HepG2 (cell line): ENCODE data around the gene PRKN. TPM values are rescaled to one million over a fixed set of nuclear protein-coding genes. Genes with fewer than 3 reads are reported as not detected.

Experiments used
- ATAC-seq: fragments of 200-7000 bp; cut with Tn5 transposase; 3 replicates; pipeline ENCODE4 v1.9.1; 2020; ENCODE audit warnings: mild to moderate bottlenecking, moderate library complexity
- BruUV-seq: library from RNA; stranded (reverse); fragments of 400-500 nt; replicated peaks from 2 replicates; lab custom pipeline; 2021; lab: Mats Ljungman, UMichigan
- CTCF ChIA-PET: fragments of 300-600 bp; formaldehyde crosslinking; extraction: SDS; loops from one replicate; lab custom pipeline; 2021; ENCODE audit warnings: low total read pairs, inconsistent platforms, low intra/inter-chr PET ratio; lab: Yijun Ruan, JAX
- POLR2A ChIA-PET: fragments of 350-600 bp; sonication (Branson Sonifier 250); formaldehyde crosslinking; loops from one replicate; lab custom pipeline; 2020; ENCODE audit warnings: antibody characterized with exemption, inconsistent platforms; lab: Yijun Ruan, JAX
- DNase-seq: peaks from one replicate; pipeline ENCODE4 v3.0.0-alpha.2; 2015; ENCODE audit warnings: low spot score
- FAIRE-seq: peaks from 3 replicates; lab custom pipeline; 2011; peaks lifted over from hg19 to GRCh38; lab: Jason Lieb, UNC
- H2AFZ ChIP-seq: one replicate; pipeline ENCODE4 v1.6.1; 2011; ENCODE audit warnings: low read length, inconsistent platforms
- H3K27ac ChIP-seq: fragments of 300-600 bp; 3 replicates; pipeline ENCODE4 v1.8.0; 2011; ENCODE audit warnings: mixed run types, mild to moderate bottlenecking, mixed read lengths, low read length, inconsistent platforms; ENCODE audit not compliant: insufficient read depth; ENCODE audit errors: extremely low read length
- H3K27me3 ChIP-seq, 2 experiments: fragments of 200-600 bp in 1 of 2; 2 replicates in 1 of 2; 3 replicates in 1 of 2; pipeline versions ENCODE4 v1.6.0 to v1.8.0; 2011; ENCODE audit warnings: low read length in 2 of 2, mild to moderate bottlenecking in 2 of 2, moderate library complexity in 2 of 2, inconsistent platforms in 1 of 2; ENCODE audit not compliant: insufficient read depth in 2 of 2, control insufficient read depth in 1 of 2
- H3K36me3 ChIP-seq, 2 experiments: fragments of 200-600 bp in 1 of 2; replicated peaks in 1 of 2; 2 replicates in 1 of 2; 3 replicates in 1 of 2; pipeline versions ENCODE4 v1.5.1 to v1.8.0; 2011; ENCODE audit warnings: low read length in 2 of 2, inconsistent platforms in 1 of 2; ENCODE audit not compliant: insufficient read depth in 2 of 2, control insufficient read depth in 1 of 2
- H3K4me1 ChIP-seq: 2 replicates; pipeline ENCODE4 v1.5.1; 2012; ENCODE audit warnings: low read length, inconsistent platforms; ENCODE audit not compliant: insufficient read depth
- H3K4me2 ChIP-seq: 2 replicates; pipeline ENCODE4 v1.6.0; 2011; ENCODE audit warnings: low read depth, low read length, inconsistent platforms
- H3K4me3 ChIP-seq, 3 experiments: fragments of 200-600 bp in 1 of 3; sonication (generic), shearing (Covaris generic) in 1 of 3; replicated peaks in 1 of 3; 2 replicates each; pipeline ENCODE4 v1.5.1; 2011 to 2016; ENCODE audit warnings: low read length in 3 of 3, inconsistent platforms in 2 of 3, low read depth in 2 of 3, mild to moderate bottlenecking in 2 of 3, control low read depth in 1 of 3, mixed read lengths in 1 of 3; ENCODE audit not compliant: insufficient read depth in 1 of 3
- H3K79me2 ChIP-seq: one replicate; pipeline ENCODE4 v1.6.1; 2011; ENCODE audit warnings: low read length, inconsistent platforms; ENCODE audit not compliant: insufficient read depth
- H3K9ac ChIP-seq: 2 replicates; pipeline ENCODE4 v1.6.0; 2011; ENCODE audit warnings: mild to moderate bottlenecking, low read depth, low read length, inconsistent platforms; ENCODE audit not compliant: insufficient read depth
- H3K9me3 ChIP-seq: 2 replicates; pipeline ENCODE4 v1.5.1; 2012; ENCODE audit warnings: mild to moderate bottlenecking, low read length
- H4K20me1 ChIP-seq: 2 replicates; pipeline ENCODE4 v1.6.0; 2011; ENCODE audit warnings: inconsistent platforms, mild to moderate bottlenecking, low read length, moderate library complexity; ENCODE audit not compliant: insufficient read depth
- ETV5 ChIP-seq: IDR thresholded peaks from 2 replicates; pipeline ENCODE4 v1.6.1; 2018; ENCODE audit warnings: missing biosample characterization, missing genetic modification reagents, inconsistent platforms, borderline replicate concordance
- EZH2 ChIP-seq: conservative IDR thresholded peaks from 2 replicates; pipeline ENCODE4 v1.6.1; 2012; ENCODE audit warnings: mild to moderate bottlenecking, low read depth, low read length, moderate library complexity
- FOSL1 ChIP-seq: sonication (generic); formaldehyde crosslinking; IDR thresholded peaks from 2 replicates; pipeline ENCODE4 v1.9.0; 2021; ENCODE audit warnings: missing genetic modification reagents, borderline replicate concordance
- GABPB1 ChIP-seq: IDR thresholded peaks from 2 replicates; pipeline ENCODE4 v1.6.1; 2016; ENCODE audit warnings: mild to moderate bottlenecking, missing genetic modification reagents, moderate library complexity, missing compliant biosample characterization
- JUN ChIP-seq: sonication (generic); formaldehyde crosslinking; IDR thresholded peaks from 2 replicates; pipeline ENCODE4 v1.4.0; 2020; ENCODE audit warnings: mild to moderate bottlenecking, missing genetic modification reagents
- KLF12 ChIP-seq: sonication (generic); formaldehyde crosslinking; IDR thresholded peaks from 2 replicates; pipeline ENCODE4 v1.4.0; 2020; ENCODE audit warnings: missing genetic modification reagents, borderline replicate concordance
- MATR3 ChIP-seq: sonication (generic); formaldehyde crosslinking; IDR thresholded peaks from 2 replicates; pipeline ENCODE4 v1.4.0; 2020; ENCODE audit warnings: missing genetic modification reagents
- MED13 ChIP-seq: sonication (generic); formaldehyde crosslinking; IDR thresholded peaks from 2 replicates; pipeline ENCODE4 v1.5.0; 2020; ENCODE audit warnings: missing genetic modification reagents
- TBL1XR1 ChIP-seq: fragments of 150-350 bp; IDR thresholded peaks from 2 replicates; pipeline ENCODE4 v1.6.1; 2014; ENCODE audit warnings: borderline replicate concordance, low read length; ENCODE audit not compliant: partially characterized antibody
- ZBTB8A ChIP-seq: sonication (generic); formaldehyde crosslinking; IDR thresholded peaks from 2 replicates; pipeline ENCODE4 v1.4.0; 2020; ENCODE audit warnings: mild to moderate bottlenecking, low read depth, missing genetic modification reagents, borderline replicate concordance
- ZNF446 ChIP-seq: sonication (generic); formaldehyde crosslinking; IDR thresholded peaks from 2 replicates; pipeline ENCODE4 v1.5.0; 2020; ENCODE audit warnings: mild to moderate bottlenecking, missing genetic modification reagents
- ZNF512 ChIP-seq: sonication (generic); formaldehyde crosslinking; IDR thresholded peaks from 2 replicates; pipeline ENCODE4 v1.4.0; 2020; ENCODE audit warnings: mild to moderate bottlenecking, missing genetic modification reagents
- ZNF543 ChIP-seq: sonication (generic); formaldehyde crosslinking; IDR thresholded peaks from 2 replicates; pipeline ENCODE4 v1.4.0; 2020; ENCODE audit warnings: mild to moderate bottlenecking, missing genetic modification reagents
- ZNF780A ChIP-seq: sonication (generic); formaldehyde crosslinking; IDR thresholded peaks from 2 replicates; pipeline ENCODE4 v1.8.0; 2022; ENCODE audit warnings: mild to moderate bottlenecking, missing genetic modification reagents, moderate library complexity
- ZNF83 ChIP-seq: sonication (generic); formaldehyde crosslinking; IDR thresholded peaks from 2 replicates; pipeline ENCODE4 v1.4.0; 2020; ENCODE audit warnings: missing genetic modification reagents, mild to moderate bottlenecking, borderline replicate concordance
- in situ Hi-C: cut with HindIII; loops from 2 replicates; pipeline ENCODE4 v1.10.0; 2017; ENCODE audit warnings: low pct_unique_long_range_greater_than_20kb; ENCODE audit not compliant: extremely low pct_ligation_motif_present
- intact Hi-C: fragments of 100-400 bp; cut with micrococcal nuclease; formaldehyde crosslinking; loops from one replicate; pipeline ENCODE4 v1.10.0; 2022; ENCODE audit not compliant: unreplicated experiment
- polyA plus RNA-seq, 8 experiments: library from polyadenylated mRNA; depleted of rRNA in 3 of 8; stranded (reverse) in 7 of 8; unstranded in 1 of 8; fragments of >200 nt; fragmentation: Illumina TruSeq in 4 of 8; extraction: Trizol in 4 of 8; gene quantifications; 2 replicates each; pipeline versions ENCODE4 v1.2.1 to v1.2.3, GENCODE V29; 2011 to 2016; ENCODE audit warnings: low read depth in 4 of 8, missing spikeins in 1 of 8, mixed read lengths in 1 of 8; ENCODE audit not compliant: insufficient read depth in 1 of 8
- total RNA-seq, 5 experiments: library from RNA; depleted of rRNA; stranded (reverse); fragments of >200 nt; fragmentation: Illumina TruSeq; extraction: Trizol; gene quantifications; 2 replicates each; pipeline ENCODE4 v1.2.3, GENCODE V29; 2016; ENCODE audit warnings: low read depth in 1 of 5
- TF ChIP-seq, protein P1 (sequence below): sonication (generic); formaldehyde crosslinking; IDR thresholded peaks from 2 replicates; pipeline ENCODE4 v1.4.0; 2020; ENCODE audit warnings: missing genetic modification reagents, borderline replicate concordance
- TF ChIP-seq, protein P2 (sequence below): sonication (generic); formaldehyde crosslinking; IDR thresholded peaks from 2 replicates; pipeline ENCODE4 v1.5.0; 2020; ENCODE audit warnings: missing genetic modification reagents, mild to moderate bottlenecking, borderline replicate concordance
- TF ChIP-seq, protein P3 (sequence below): IDR thresholded peaks from 2 replicates; pipeline ENCODE4 v1.6.1; 2016; ENCODE audit warnings: low read depth

The PRKN gene
- total and polyA plus RNA-seq, 2 of the 13 experiments (the other 11 are each of a cell fraction or from before 2014, with no cell fraction given) = 0.31 to 0.44 TPM

GRCh38 chr6:162481938-162482337 is 245.6 kb downstream of the PRKN start:
- CTCF ChIA-PET = no interaction called here
- Histone ChIP-seq H3K36me3 (no peaks in the 10 kb centered on the region), H3K79me2 (no peaks in the 10 kb centered on the region), H3K4me1 (peaks cover 12% of the 10 kb centered on the region), H3K27me3 (no peaks in the 10 kb centered on the region), H3K4me2 (no peak overlapping the region), H3K9ac (no peak overlapping the region), H3K27ac (no peak overlapping the region), H4K20me1 (no peaks in the 10 kb centered on the region), H3K4me3 (no peak overlapping the region), H3K9me3 (no peaks in the 10 kb centered on the region), H2AFZ (no peak overlapping the region)
- DNase-seq (no peak), FAIRE-seq (no peak), ATAC-seq (no peak)
- TF ChIP-seq GABPB1 (no peak), ZNF83 (CRISPR knock-in tag) (no peak), EZH2 (no peak), ZNF543 (CRISPR knock-in tag) (no peak), ETV5 (CRISPR knock-in tag) (no peak), ZBTB8A (CRISPR knock-in tag) (no peak), MATR3 (no peak), ZNF446 (CRISPR knock-in tag) (no peak), ZNF780A (CRISPR knock-in tag) (no peak), KLF12 (CRISPR knock-in tag) (no peak), TBL1XR1 (no peak), MED13 (no peak), JUN (CRISPR knock-in tag) (no peak), FOSL1 (CRISPR knock-in tag) (no peak), ZNF512 (CRISPR knock-in tag) (no peak)
- TF ChIP-seq, protein P1, sequence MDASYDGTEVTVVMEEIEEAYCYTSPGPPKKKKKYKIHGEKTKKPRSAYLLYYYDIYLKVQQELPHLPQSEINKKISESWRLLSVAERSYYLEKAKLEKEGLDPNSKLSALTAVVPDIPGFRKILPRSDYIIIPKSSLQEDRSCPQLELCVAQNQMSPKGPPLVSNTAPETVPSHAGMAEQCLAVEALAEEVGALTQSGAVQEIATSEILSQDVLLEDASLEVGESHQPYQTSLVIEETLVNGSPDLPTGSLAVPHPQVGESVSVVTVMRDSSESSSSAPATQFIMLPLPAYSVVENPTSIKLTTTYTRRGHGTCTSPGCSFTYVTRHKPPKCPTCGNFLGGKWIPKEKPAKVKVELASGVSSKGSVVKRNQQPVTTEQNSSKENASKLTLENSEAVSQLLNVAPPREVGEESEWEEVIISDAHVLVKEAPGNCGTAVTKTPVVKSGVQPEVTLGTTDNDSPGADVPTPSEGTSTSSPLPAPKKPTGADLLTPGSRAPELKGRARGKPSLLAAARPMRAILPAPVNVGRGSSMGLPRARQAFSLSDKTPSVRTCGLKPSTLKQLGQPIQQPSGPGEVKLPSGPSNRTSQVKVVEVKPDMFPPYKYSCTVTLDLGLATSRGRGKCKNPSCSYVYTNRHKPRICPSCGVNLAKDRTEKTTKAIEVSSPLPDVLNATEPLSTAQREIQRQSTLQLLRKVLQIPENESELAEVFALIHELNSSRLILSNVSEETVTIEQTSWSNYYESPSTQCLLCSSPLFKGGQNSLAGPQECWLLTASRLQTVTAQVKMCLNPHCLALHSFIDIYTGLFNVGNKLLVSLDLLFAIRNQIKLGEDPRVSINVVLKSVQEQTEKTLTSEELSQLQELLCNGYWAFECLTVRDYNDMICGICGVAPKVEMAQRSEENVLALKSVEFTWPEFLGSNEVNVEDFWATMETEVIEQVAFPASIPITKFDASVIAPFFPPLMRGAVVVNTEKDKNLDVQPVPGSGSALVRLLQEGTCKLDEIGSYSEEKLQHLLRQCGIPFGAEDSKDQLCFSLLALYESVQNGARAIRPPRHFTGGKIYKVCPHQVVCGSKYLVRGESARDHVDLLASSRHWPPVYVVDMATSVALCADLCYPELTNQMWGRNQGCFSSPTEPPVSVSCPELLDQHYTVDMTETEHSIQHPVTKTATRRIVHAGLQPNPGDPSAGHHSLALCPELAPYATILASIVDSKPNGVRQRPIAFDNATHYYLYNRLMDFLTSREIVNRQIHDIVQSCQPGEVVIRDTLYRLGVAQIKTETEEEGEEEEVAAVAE (CRISPR knock-in tag) = no peak
- TF ChIP-seq, protein P2, sequence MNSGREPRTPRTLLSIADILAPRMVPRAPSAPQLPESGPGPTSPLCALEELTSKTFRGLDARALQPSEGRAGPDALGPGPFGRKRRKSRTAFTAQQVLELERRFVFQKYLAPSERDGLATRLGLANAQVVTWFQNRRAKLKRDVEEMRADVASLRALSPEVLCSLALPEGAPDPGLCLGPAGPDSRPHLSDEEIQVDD (CRISPR knock-in tag) = no peak
- TF ChIP-seq, protein P3, sequence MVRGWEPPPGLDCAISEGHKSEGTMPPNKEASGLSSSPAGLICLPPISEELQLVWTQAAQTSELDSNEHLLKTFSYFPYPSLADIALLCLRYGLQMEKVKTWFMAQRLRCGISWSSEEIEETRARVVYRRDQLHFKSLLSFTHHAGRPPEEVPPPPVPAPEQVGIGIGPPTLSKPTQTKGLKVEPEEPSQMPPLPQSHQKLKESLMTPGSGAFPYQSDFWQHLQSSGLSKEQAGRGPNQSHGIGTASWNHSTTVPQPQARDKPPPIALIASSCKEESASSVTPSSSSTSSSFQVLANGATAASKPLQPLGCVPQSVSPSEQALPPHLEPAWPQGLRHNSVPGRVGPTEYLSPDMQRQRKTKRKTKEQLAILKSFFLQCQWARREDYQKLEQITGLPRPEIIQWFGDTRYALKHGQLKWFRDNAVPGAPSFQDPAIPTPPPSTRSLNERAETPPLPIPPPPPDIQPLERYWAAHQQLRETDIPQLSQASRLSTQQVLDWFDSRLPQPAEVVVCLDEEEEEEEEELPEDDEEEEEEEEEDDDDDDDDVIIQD (CRISPR knock-in tag) = no peak
- in situ Hi-C loops = no loop called here
- no TSS peak for BruUV-seq
- POLR2A ChIA-PET = no interaction called here
- intact Hi-C loops = no loop called here
